Measurements from ENCODE around the gene DNAI2.

DNA sequence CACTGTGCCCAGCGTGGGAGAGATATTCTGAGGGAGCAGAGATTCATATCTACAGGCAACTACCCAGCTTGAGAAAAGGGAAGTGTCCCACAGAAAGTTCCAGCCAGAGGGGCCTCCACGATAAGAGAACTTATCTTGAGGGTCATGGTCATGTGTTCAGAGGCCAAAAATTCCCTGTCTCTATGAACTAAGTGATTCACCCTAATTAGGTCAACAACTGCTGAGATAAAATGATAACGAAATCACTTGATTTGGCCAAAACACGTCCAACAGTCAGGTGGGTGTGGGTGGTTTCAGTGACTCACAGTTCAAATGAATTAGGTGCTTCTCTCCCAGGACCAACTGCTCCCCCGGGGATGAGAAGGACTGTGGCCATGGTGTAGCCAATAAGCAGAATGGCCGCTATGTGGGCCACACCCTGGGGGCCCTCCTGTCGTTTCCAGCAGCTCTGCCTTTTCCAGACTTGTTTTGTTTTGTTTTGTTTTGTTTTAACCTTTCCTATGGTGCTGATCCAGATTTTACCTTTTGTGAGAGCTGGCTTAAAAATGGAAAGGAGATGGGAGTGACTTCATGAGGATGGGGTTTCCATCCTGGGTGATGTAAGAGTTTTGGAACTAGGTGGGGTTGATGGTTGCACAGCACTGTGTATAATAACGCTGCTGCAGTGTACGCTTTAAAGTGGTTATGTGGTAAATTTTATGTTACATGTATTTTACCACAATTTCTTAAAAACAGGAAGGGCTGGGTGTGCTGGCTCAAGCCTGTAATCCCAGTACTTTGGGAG, 8.7 kb downstream of the DNAI2 start:
- TF ChIP-seq POLR2A (IDR thresholded peaks at IDR 0.05; ENCODE audit: low read depth, low read length) (no peak), POLR2AphosphoS5 (IDR thresholded peaks at IDR 0.05; ENCODE audit: low read depth, low read length) (no peak), TAF1 (IDR thresholded peaks at IDR 0.05; ENCODE audit: low read depth, low read length) (no peak), SPI1 (IDR thresholded peaks at IDR 0.05; ENCODE audit: low read depth, low read length) (peak; percentile 79)
